GM21423 (cell line): ENCODE measurements around the gene CYBA.

Experiments
- ATAC-seq: cut with Tn5 transposase; IDR thresholded peaks from one replicate; pipeline ENCODE4 v1.9.1; 2021; ENCODE audit warnings: mild to moderate bottlenecking, moderate library complexity; ENCODE audit not compliant: unreplicated experiment

CYBA gene

GRCh38 chr16:88650749-88651275, at the start of gene CYBA:
CYBA (minus strand) TSS chr16:88651053; CDS start chr16:88651013, 40 bp downstream.
- peak; percentile 68 for ATAC-seq

GRCh38 chr16:88700322-88700635, 49.4 kb upstream of the CYBA start:
- ATAC-seq = no peak

- ATAC-seq = no peak
Measured at GRCh38 chr16:88699180-88699579, 48.3 kb upstream of the CYBA start.

- ATAC-seq = no peak
Measured at GRCh38 chr16:88698646-88699045, 47.8 kb upstream of the CYBA start.

GRCh38 chr16:88697831-88698615, 47.2 kb upstream of the CYBA start:
- ATAC-seq = no peak

- no peak for ATAC-seq
Measured at GRCh38 chr16:88697116-88697830, 46.4 kb upstream of the CYBA start.

GRCh38 chr16:88696441-88696840, 45.6 kb upstream of the CYBA start:
- no peak for ATAC-seq

GRCh38 chr16:88695753-88696152, 44.9 kb upstream of the CYBA start:
- no peak for ATAC-seq

- no peak for ATAC-seq
Measured at GRCh38 chr16:88695218-88695617, 44.4 kb upstream of the CYBA start.

- ATAC-seq = no peak
Measured at GRCh38 chr16:88694221-88695087, 43.6 kb upstream of the CYBA start.

- no peak for ATAC-seq
Measured at GRCh38 chr16:88693420-88694177, 42.7 kb upstream of the CYBA start.

- no peak for ATAC-seq
Measured at GRCh38 chr16:88692861-88693260, 42.0 kb upstream of the CYBA start.

- ATAC-seq = no peak
Measured at GRCh38 chr16:88691924-88692560, 41.2 kb upstream of the CYBA start.

GRCh38 chr16:88691129-88691813, 40.4 kb upstream of the CYBA start:
- ATAC-seq = no peak

GRCh38 chr16:88690341-88691128, 39.7 kb upstream of the CYBA start:
- no peak for ATAC-seq

- ATAC-seq = no peak
Measured at GRCh38 chr16:88688013-88688778, 37.3 kb upstream of the CYBA start.

- ATAC-seq = no peak
Measured at GRCh38 chr16:88687676-88688012, 36.8 kb upstream of the CYBA start.

- ATAC-seq = no peak
Measured at GRCh38 chr16:88687254-88687576, 36.4 kb upstream of the CYBA start.
